Dermis blood vessel endothelial cell (primary cell): ENCODE results near the gene RNF126. TPM values are rescaled to one million over a fixed set of nuclear protein-coding genes. Genes with fewer than 3 reads are reported as not detected.
"Not testable (repeated sequence)": the region's sequence is repeated elsewhere in the genome, so short reads cannot be mapped to it uniquely, and the experiment has no call there.

Experiments used
- DNase-seq: peaks from one replicate; pipeline ENCODE4 v3.0.0; 2010
- total RNA-seq: library from RNA; depleted of rRNA; stranded (reverse); fragments of >200 nt; gene quantifications from 2 replicates; pipeline ENCODE4 v1.2.3, GENCODE V29; 2014

The RNF126 gene
- total RNA-seq, 1 donor from 2014 or later: 25.0 TPM

- peak; percentile 28 for DNase-seq
Measured at GRCh38 chr19:610801-611480, 52.1 kb downstream of the RNF126 start.

- DNase-seq: no peak
Measured at GRCh38 chr19:610071-610800, 52.8 kb downstream of the RNF126 start.

- peak; percentile 47 for DNase-seq
Measured at GRCh38 chr19:609004-609346, 54.0 kb downstream of the RNF126 start.

- DNase-seq: no peak
Measured at GRCh38 chr19:608155-609003, 54.6 kb downstream of the RNF126 start.

GRCh38 chr19:607301-608154 is 55.5 kb downstream of the RNF126 start:
- DNase-seq: no peak

GRCh38 chr19:605061-605971 is 57.7 kb downstream of the RNF126 start:
- not testable (repeated sequence) for DNase-seq

- no peak for DNase-seq
Measured at GRCh38 chr19:604355-604754, 58.7 kb downstream of the RNF126 start.

- not testable (repeated sequence) for DNase-seq
Measured at GRCh38 chr19:603779-604178, 59.2 kb downstream of the RNF126 start.

GRCh38 chr19:603302-603639 is 59.7 kb downstream of the RNF126 start:
- DNase-seq: not testable (repeated sequence)

- DNase-seq: no peak
Measured at GRCh38 chr19:602391-603301, 60.4 kb downstream of the RNF126 start.

- no peak for DNase-seq
Measured at GRCh38 chr19:601790-602189, 61.2 kb downstream of the RNF126 start.

- DNase-seq: no peak
Measured at GRCh38 chr19:601310-601709, 61.7 kb downstream of the RNF126 start.

Other genes starting within 250 kb of the RNF126 start
- 8.3 and 11.3 TPM in 2 replicates for gene SHC2, start 202.2 kb downstream of the RNF126 start, total RNA-seq
- 0.09 and 0.34 TPM in 2 replicates for gene MADCAM1, start 166.7 kb downstream of the RNF126 start, total RNA-seq
- 35.6 and 74.0 TPM in 2 replicates for gene TPGS1, start 155.7 kb downstream of the RNF126 start, total RNA-seq
- 111 and 112 TPM in 2 replicates for gene CDC34, start 131.5 kb downstream of the RNF126 start, total RNA-seq
- gene GZMM, start 119.2 kb downstream of the RNF126 start, total RNA-seq: not detected in 2 replicates
- gene BSG, start 90.6 kb downstream of the RNF126 start, total RNA-seq: 356 and 480 TPM in 2 replicates
- 0.34 and 0.70 TPM in 2 replicates for gene HCN2, start 73.3 kb downstream of the RNF126 start, total RNA-seq
- gene POLRMT, start 29.7 kb downstream of the RNF126 start, total RNA-seq: 29.1 and 37.6 TPM in 2 replicates
- gene FGF22, start 23.3 kb downstream of the RNF126 start, total RNA-seq: not detected in 2 replicates
- 7.1 and 8.8 TPM in 2 replicates for gene FSTL3, start 13.2 kb upstream of the RNF126 start, total RNA-seq
- gene PRSS57, start 32.2 kb upstream of the RNF126 start, total RNA-seq: not detected in 2 replicates
- 56.3 and 109 TPM in 2 replicates for gene PALM, start 45.7 kb upstream of the RNF126 start, total RNA-seq
- gene MISP, start 87.9 kb upstream of the RNF126 start, total RNA-seq: 0.05 TPM in 1 of 2 replicates, not detected in the other
- 123 and 212 TPM in 2 replicates for gene PTBP1, start 134.2 kb upstream of the RNF126 start, total RNA-seq
- under 0.01 TPM in 1 of 2 replicates, not detected in the other for gene PLPPR3, start 158.7 kb upstream of the RNF126 start, total RNA-seq
- not detected in 2 replicates for gene AZU1, start 164.6 kb upstream of the RNF126 start, total RNA-seq
- gene PRTN3, start 177.8 kb upstream of the RNF126 start, total RNA-seq: not detected in 2 replicates
- not detected in 2 replicates for gene ELANE, start 189.1 kb upstream of the RNF126 start, total RNA-seq
- gene CFD, start 196.4 kb upstream of the RNF126 start, total RNA-seq: 2.5 TPM in 1 of 2 replicates, not detected in the other
- gene MED16, start 230.0 kb upstream of the RNF126 start, total RNA-seq: 40.5 and 64.0 TPM in 2 replicates
- gene RNU6-9, start 230.3 kb upstream of the RNF126 start, total RNA-seq: not detected in 2 replicates